IPS-20b (cell line): Measurements from ENCODE around the gene AKAP1.
A peak's percentile ranks its signal among the peaks of the same experiment; 100 is the strongest.

ENCODE experiments used
- H3K27ac ChIP-seq: one replicate; pipeline ENCODE4 v1.5.1; 2013; ENCODE audit warnings: low read length
- H3K27me3 ChIP-seq: 2 replicates; pipeline ENCODE4 v1.6.1; 2013; ENCODE audit warnings: mild to moderate bottlenecking, low read length, inconsistent platforms; ENCODE audit not compliant: insufficient read depth
- H3K36me3 ChIP-seq: 2 replicates; pipeline ENCODE4 v1.6.1; 2013; ENCODE audit warnings: low read depth, mild to moderate bottlenecking, inconsistent platforms, low read length, moderate library complexity; ENCODE audit not compliant: insufficient read depth
- H3K4me1 ChIP-seq: 2 replicates; pipeline ENCODE4 v1.6.1; 2013; ENCODE audit warnings: mild to moderate bottlenecking, control low read depth, inconsistent platforms, low read length, moderate library complexity; ENCODE audit not compliant: insufficient read depth
- H3K4me3 ChIP-seq: 2 replicates; pipeline ENCODE4 v1.5.1; 2013; ENCODE audit warnings: mild to moderate bottlenecking, low read length, inconsistent platforms
- H3K9ac ChIP-seq: 2 replicates; pipeline ENCODE4 v1.6.1; 2013; ENCODE audit warnings: low read depth, mild to moderate bottlenecking, inconsistent platforms, low read length, moderate library complexity
- H3K9me3 ChIP-seq: 2 replicates; pipeline ENCODE4 v1.6.1; 2013; ENCODE audit warnings: mild to moderate bottlenecking, low read depth, low read length, inconsistent platforms; ENCODE audit not compliant: insufficient read depth

The AKAP1 gene

DNA sequence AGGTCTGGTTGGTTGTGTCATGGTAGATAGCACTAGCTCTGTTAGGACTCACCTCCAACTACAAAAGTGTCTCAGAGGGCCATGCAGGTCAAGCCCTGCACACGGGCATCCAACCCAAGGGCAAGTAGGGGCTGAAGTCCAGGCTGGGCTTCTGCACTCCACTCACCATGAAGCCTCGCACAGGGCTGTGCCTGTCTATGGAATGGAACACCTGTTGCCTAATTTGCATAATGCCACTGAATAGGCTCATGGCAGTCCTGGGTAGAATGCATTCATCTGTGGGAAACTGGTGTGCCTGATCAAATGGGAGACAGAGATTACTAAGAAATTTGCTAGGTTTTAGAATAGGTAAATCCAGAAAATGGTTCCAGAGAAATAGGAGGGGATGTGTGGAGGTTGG, 8.0 kb upstream of the AKAP1 start:
- H3K4me1 ChIP-seq: peaks cover 5% of the 10 kb centered on the region; the same call in 1 of the 2 replicates
- no peaks in the 10 kb centered on the region for H3K9me3 ChIP-seq
- H3K27ac ChIP-seq: no peak overlapping the region
- no peak overlapping the region for H3K4me3 ChIP-seq
- no peaks in the 10 kb centered on the region for H3K36me3 ChIP-seq
- H3K27me3 ChIP-seq: no peaks in the 10 kb centered on the region
- H3K9ac ChIP-seq: no peak overlapping the region

DNA sequence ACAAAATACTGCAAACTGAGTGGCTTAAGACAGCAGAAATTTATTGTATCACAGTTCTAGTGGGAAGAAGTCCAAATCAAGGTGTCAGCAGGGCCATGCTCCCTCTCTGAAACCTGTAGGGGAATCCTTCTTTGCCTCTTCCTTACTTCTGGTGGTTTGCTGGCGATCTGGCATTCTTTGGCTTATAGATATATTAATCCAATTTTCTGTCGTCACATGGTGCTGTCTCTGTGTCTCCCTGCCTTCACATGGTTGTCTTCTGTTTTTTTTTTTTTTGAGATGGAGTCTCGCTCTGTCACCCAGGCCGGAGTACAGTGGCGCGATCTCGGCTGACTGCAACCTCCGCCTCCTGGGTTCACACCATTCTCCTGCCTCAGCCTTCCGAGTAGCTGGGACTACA, 6.8 kb upstream of the AKAP1 start:
- no peak overlapping the region for H3K4me3 ChIP-seq
- no peaks in the 10 kb centered on the region for H3K36me3 ChIP-seq
- no peak overlapping the region for H3K9ac ChIP-seq
- no peaks in the 10 kb centered on the region; the same call in 1 of the 2 replicates for H3K4me1 ChIP-seq
- H3K9me3 ChIP-seq: no peaks in the 10 kb centered on the region
- H3K27me3 ChIP-seq: no peaks in the 10 kb centered on the region
- H3K27ac ChIP-seq: no peak overlapping the region

DNA sequence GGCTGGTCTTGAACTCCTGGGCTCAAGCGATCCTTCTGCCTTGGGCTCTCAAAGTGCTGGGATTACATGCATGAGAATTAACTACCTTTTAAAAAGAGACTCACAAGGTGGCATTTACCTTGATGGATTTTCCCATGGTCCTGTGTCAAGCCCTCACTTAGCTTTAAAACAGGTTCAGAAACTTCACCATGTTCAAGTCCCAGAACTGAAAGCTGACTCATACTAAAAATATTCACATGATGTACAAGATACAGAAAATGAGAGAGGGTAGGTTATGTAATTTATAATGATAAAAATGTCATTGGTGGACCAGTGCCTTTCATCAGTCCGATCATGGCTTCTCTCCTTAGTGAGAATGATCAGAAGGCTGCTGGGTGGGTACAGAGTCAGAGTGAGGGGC, 4.3 kb upstream of the AKAP1 start:
- Histone ChIP-seq H3K36me3 (no peaks in the 10 kb centered on the region), H3K9me3 (no peaks in the 10 kb centered on the region), H3K27me3 (no peaks in the 10 kb centered on the region; the same call in 1 of the 2 replicates), H3K4me3 (no peak overlapping the region), H3K4me1 (peaks cover 2% of the 10 kb centered on the region; the same call in 1 of the 2 replicates), H3K9ac (no peak overlapping the region), H3K27ac (no peak overlapping the region)

DNA sequence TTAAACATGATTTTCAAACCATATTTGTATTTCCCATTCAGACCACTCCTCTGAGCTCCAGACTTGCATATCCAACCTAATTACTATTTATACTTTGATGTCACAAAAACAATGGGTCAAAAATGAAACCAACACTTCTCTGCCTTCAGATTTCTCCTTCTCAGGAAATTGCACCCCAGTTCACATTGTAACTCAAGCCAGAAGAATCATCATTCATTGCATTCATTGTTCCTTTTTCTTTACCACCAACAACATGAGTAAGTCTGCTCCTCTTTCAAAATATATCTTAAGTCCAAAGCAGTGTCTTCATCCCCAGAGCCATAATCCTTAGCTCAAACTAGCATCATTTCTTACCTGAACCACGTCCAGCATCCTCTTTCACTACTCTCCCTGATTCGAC, 2.6 kb upstream of the AKAP1 start:
- Histone ChIP-seq H3K27me3 (peaks cover 13% of the 10 kb centered on the region; the same call in 1 of the 2 replicates), H3K9me3 (no peaks in the 10 kb centered on the region), H3K27ac (no peak overlapping the region), H3K4me1 (peaks cover 8% of the 10 kb centered on the region), H3K36me3 (no peaks in the 10 kb centered on the region), H3K9ac (no peak overlapping the region), H3K4me3 (no peak overlapping the region)

DNA sequence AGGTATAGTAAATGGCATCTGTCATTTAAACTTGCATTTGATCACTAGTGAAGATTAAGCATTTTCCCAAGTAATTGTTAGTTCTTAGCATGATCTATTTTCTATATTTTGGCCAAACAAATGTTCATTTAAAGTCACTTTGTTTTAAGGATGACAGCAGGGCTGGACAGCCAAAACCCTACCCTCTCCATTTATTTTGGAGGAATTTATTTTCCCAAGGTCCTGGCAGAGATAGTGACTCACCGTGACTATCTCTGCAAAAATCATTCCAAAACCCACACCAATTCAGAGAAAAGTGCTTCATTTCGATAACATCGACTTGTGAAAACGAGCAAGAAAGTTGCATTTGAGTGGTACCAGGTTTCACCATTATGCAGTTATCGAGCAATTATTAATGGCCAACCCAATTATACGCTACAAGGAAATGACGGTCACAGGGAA, 665 bp upstream of the AKAP1 start:
- peaks cover 22% of the 10 kb centered on the region for H3K4me1 ChIP-seq
- H3K27me3 ChIP-seq: peaks cover 13% of the 10 kb centered on the region; the same call in 1 of the 2 replicates
- H3K27ac ChIP-seq: peak overlapping the region; percentile 97
- H3K4me3 ChIP-seq: peak overlapping the region; percentile 95
- H3K9ac ChIP-seq: peak overlapping the region; percentile 96
- no peaks in the 10 kb centered on the region for H3K36me3 ChIP-seq
- H3K9me3 ChIP-seq: no peaks in the 10 kb centered on the region

DNA sequence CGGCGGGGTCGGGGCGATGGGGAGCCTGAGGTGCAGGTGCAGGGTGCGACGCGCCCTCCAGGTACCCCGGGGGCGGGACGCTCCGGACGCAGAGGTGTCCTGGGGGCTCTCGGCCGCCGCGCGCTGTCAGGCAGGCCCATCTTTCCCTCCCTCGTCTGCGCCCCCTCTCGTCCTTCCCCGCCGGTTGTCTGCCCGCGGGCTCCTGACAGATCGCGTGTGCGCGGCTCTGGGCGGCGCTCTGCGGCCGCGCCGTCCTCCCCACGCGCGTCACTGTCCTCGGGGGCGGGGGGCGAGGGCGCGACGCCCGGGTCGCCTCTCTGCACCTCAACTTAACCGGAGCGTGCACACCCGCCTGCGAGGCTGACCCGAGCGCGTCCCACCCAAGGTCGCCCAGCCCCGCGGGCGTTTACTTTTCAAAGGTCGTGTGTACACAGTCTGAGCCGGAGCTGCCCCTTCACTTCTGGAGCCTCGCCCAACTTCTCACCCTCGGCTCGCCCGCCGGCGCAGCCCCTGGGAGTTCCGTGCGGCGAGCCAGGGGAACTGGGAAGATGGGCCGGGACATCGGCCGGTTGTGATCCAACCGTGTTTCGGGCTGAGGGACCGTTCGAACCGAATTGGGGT, 512 bp downstream of the AKAP1 start:
- no peaks in the 10 kb centered on the region for H3K9me3 ChIP-seq
- peak overlapping the region; percentile 81 for H3K4me3 ChIP-seq
- H3K9ac ChIP-seq: peak overlapping the region; percentile 58; the same call in 1 of the 2 replicates
- H3K4me1 ChIP-seq: peaks cover 29% of the 10 kb centered on the region
- peaks cover 13% of the 10 kb centered on the region; the same call in 1 of the 2 replicates for H3K27me3 ChIP-seq
- no peaks in the 10 kb centered on the region for H3K36me3 ChIP-seq
- no peak overlapping the region for H3K27ac ChIP-seq

DNA sequence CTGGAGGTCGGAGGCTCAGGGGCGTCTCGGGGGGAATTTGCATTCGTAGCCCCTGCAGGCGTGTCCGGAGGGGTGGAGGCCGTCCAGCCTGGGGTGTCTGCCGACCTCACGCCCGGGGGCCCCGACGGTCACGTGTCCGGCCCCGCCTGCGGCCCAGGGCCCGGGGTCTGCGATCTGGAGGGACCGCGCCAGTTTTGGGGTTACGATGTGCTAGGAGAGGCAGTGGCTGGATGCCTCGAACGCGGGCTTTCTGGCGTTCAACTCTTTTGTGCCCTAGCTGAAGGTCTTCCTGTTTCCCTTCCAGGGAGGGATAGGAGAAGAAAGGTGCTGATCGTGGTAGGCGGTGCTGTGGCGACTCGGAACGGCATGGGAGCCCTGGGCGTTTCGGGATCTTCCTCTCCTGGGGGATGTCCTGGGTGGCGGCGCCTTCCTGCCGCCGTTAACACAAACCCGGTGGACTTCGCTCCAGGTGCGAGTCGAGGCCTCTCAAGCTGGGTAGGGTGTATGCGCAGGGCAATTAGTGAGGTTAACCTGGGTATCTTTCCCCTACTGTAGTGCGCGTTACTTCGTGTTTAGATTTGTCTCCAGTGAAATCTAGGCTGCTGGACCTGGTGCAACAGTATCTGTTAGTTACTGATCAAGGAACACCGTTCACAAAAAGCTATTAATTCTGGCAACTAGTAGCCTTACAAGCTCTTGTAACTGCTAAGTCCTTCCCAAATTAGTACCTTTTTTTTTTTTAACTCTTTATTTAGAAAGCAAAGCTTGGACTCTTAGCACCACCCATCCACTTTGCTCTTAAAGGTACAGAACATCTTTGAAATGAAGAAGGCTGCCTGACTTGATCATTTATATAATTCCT, 1.3 kb downstream of the AKAP1 start:
- H3K9me3 ChIP-seq: no peaks in the 10 kb centered on the region
- no peak overlapping the region for H3K27ac ChIP-seq
- no peaks in the 10 kb centered on the region for H3K36me3 ChIP-seq
- H3K27me3 ChIP-seq: peaks cover 13% of the 10 kb centered on the region; the same call in 1 of the 2 replicates
- H3K4me3 ChIP-seq: peak overlapping the region; percentile 81
- peak overlapping the region; percentile 58; the same call in 1 of the 2 replicates for H3K9ac ChIP-seq
- H3K4me1 ChIP-seq: peaks cover 34% of the 10 kb centered on the region

DNA sequence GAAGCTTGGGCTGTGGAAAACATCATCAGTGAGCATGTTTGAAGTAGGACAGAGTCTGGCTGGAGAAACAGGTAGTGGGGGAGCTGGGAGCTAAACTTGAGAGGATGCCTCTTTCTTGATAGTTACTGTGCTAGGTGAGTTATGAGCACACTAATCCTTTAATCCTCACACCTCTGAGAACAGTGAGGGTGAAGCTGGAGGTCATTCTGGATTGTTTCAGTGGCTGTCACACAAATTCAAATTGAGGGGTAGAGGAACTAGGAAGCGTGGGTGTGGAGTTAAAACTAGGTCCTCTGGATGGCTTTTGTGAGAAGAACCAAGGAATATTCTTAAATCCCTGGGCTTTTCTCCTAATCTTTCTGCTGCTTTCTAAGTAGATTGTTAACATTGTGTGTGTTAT, 3.3 kb downstream of the AKAP1 start:
- Histone ChIP-seq H3K27ac (no peak overlapping the region), H3K4me3 (no peak overlapping the region), H3K9me3 (no peaks in the 10 kb centered on the region), H3K9ac (no peak overlapping the region), H3K36me3 (no peaks in the 10 kb centered on the region), H3K4me1 (peaks cover 42% of the 10 kb centered on the region), H3K27me3 (peaks cover 13% of the 10 kb centered on the region; the same call in 1 of the 2 replicates)

DNA sequence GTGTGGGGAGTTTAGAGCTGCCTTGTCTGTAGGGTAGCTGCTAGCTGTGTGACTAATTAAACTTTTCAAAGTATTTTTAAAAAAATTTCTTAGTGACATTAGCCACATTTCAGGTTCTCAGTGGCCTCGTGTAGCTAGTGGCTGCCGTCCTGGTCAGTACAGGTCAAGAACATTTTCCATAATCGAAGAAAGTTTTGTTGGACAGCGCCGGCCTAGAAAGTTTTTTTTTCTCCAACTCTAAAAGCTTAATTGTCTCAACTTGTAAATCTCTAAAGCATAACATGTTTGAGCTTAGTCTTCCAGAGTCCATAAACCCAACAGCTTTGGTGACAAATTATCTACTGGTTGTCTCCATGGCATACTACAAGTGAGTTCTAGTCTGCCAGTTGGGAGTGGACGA, 4.3 kb downstream of the AKAP1 start:
- no peaks in the 10 kb centered on the region for H3K9me3 ChIP-seq
- H3K4me3 ChIP-seq: 0 out of 2 replicates have a peak overlapping the region, but pooled peaks have one; percentile 3
- no peak overlapping the region for H3K9ac ChIP-seq
- no peak overlapping the region for H3K27ac ChIP-seq
- peaks cover 41% of the 10 kb centered on the region for H3K4me1 ChIP-seq
- H3K27me3 ChIP-seq: peaks cover 13% of the 10 kb centered on the region; the same call in 1 of the 2 replicates
- no peaks in the 10 kb centered on the region for H3K36me3 ChIP-seq

DNA sequence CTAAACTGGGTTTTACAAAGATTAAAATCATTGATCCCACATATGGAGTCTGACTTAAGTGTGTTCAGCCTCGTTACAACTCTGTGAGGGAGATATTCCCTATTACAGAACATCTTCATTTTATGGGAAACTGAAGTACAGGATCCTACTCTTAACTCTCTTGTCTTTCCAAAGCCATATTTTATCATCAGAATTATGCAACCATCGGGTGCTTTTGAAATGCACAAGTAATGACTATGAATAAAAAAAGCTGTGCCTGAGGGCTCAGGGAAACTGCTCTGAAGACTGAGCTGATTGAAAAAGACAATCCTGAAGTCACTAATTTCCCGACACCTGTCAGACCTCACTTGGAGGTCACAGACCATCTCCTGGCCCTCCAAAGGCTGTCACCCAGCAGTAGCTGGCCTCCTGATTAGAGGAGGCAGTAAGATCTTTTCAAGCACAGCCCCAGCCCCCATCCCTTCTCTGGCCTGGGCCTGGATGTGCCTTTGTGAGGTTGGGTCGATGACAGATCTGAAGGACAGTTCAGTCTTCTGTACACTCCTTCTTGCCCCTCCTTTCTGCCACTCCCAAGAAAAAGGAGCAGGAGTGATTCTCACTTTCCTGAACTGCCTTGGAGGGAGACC, 5.6 kb downstream of the AKAP1 start:
- Histone ChIP-seq H3K27ac (no peak overlapping the region), H3K9me3 (no peaks in the 10 kb centered on the region), H3K9ac (no peak overlapping the region), H3K36me3 (no peaks in the 10 kb centered on the region), H3K4me3 (0 out of 2 replicates have a peak overlapping the region, but pooled peaks have one; percentile 1), H3K4me1 (peaks cover 41% of the 10 kb centered on the region), H3K27me3 (peaks cover 13% of the 10 kb centered on the region; the same call in 1 of the 2 replicates)

DNA sequence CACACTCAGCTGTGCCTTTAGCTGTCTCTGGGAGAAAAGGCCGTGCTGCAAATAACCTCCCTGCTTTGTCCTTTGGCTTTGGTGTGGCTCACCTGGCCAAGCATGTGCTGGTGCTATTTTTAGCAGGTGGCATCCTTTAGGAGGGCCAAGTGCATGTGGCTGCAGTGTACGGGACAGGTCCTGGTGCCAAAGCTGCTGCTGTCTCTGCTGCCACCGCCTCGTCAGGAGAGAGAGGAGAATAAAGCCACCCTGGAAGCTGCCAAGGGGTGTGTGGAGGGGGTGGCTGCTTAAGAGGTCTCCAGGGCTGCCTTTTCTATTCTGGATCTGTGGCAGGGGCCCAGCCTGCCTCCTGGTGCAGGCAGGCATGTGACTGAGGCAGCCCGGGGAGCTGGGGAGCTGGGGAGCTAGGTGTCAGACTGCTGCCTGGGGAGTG, 6.2 kb downstream of the AKAP1 start:
- Histone ChIP-seq H3K27me3 (peaks cover 11% of the 10 kb centered on the region; the same call in 1 of the 2 replicates), H3K4me3 (no peak overlapping the region), H3K9me3 (no peaks in the 10 kb centered on the region), H3K9ac (no peak overlapping the region), H3K36me3 (no peaks in the 10 kb centered on the region), H3K4me1 (peaks cover 41% of the 10 kb centered on the region), H3K27ac (no peak overlapping the region)
